HG03460 (cell line): Measurements from ENCODE around the gene MTREX.
A peak's percentile ranks its signal among the peaks of the same experiment; 100 is the strongest.

Source experiments
- ATAC-seq: cut with Tn5 transposase; IDR thresholded peaks from one replicate; pipeline ENCODE4 v1.9.1; 2021; ENCODE audit not compliant: unreplicated experiment

Gene MTREX

DNA sequence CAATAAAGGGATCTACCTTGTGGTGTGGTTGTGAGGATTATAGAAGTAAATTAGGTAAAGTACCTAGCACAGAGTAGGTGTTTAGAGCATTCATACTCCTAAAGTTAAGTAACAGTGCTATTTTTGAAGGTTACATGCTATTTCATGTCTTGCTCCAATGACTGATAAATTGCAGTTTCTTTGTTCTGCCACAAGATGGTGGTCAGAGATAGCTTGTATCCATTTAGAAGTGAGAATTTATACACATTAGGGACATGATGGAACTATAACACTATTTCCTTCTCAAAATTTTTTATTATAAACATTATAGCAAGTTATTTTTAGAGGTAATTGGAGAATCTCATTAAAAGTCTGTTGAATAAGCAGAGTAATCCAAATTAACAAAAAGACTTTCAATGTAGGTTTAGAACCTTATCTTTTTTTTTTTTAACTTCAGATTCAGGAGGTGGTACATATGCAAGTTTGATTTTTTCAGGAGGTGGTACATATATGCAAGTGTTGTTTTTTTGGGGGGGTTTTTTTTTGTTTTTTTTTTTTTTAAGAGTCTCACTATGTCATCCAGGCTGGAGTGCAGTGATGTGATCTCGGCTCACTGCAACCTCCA, 17.1 kb downstream of the MTREX start:
- no peak for ATAC-seq

- ATAC-seq: no peak
Observed at GRCh38 chr5:55325621-55326020, 17.8 kb downstream of the MTREX start.

- no peak for ATAC-seq
Observed at GRCh38 chr5:55327281-55327680, 19.5 kb downstream of the MTREX start.

DNA sequence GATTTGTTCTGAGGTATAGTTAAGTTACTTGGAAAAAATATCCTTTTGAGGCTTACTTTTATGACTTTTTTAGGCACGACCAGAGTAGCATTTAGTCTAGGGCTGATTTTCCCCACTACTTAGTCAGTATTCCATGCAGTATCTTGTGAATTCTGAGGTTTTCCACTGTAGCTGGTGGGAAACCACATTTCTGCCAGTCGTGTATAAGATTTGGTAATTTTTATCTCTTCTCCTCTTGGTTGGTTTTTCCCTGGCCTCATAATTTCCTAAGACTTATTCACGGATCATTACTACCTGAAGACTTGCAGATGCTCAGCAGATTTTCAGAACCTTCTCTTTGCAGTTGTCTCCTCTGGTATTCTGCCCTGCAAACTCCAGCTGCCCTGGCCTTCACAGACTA, 23.5 kb downstream of the MTREX start:
- ATAC-seq: no peak

DNA sequence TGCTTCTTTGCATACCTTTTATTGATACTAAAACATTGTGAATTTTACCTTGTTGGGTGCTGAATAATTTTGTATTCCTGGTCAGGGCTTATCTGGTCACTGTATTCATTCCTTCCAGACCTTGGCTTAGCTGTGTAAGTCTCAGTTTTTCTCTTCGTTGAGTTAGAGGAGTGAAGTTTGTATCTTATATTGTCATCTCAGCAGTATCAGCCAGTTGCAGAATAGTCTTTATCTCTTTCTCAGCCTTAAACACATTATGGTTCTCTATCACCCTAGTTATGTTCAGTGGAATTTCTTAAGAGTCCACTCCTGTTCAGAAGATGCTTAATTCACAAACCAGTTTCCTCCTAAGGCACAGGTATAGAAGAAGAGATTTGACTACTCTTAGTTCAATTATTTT, 25.2 kb downstream of the MTREX start:
- ATAC-seq: no peak

- no peak for ATAC-seq
Observed at GRCh38 chr5:55333811-55334210, 26.0 kb downstream of the MTREX start.

GRCh38 chr5:55338092-55338613, 30.4 kb downstream of the MTREX start:
- no peak for ATAC-seq

- ATAC-seq: peak; percentile 52
Observed at GRCh38 chr5:55338810-55339243, 31.0 kb downstream of the MTREX start.

DNA sequence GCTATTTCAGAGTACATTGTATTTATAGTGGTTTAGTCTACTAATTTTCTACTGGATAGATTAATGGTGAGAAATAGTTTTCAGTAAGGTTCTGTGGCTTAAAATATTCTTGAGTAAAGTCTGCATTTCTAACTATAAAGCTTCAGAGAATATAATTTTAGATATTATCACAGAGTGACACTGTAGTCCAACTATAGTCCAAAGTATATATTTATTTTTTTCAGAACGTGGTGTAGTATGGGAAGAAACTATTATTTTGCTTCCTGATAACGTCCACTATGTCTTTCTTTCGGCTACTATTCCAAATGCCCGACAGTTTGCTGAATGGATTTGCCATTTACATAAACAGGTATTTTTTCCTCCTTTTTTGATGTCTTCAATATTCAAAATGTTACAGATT, 35.3 kb downstream of the MTREX start:
- no peak for ATAC-seq

DNA sequence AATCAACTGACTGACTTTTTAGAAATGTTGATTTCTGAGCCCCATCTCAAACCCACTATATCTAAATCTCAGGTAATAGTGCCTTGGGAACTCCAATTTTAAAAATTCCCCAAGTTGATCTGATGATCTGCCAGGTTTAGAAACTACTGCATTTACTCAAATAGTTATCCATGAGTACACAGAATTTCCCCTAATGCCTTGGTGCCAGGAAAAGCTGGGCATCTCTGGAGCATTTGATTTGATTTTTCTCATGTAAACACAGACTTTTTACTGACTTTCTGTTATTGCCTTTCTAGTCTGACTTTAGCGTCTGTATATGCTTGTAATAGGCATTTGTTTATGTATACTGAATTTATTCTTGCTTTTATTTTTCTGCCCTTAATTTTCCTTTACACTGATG, 35.8 kb downstream of the MTREX start:
- ATAC-seq: no peak

DNA sequence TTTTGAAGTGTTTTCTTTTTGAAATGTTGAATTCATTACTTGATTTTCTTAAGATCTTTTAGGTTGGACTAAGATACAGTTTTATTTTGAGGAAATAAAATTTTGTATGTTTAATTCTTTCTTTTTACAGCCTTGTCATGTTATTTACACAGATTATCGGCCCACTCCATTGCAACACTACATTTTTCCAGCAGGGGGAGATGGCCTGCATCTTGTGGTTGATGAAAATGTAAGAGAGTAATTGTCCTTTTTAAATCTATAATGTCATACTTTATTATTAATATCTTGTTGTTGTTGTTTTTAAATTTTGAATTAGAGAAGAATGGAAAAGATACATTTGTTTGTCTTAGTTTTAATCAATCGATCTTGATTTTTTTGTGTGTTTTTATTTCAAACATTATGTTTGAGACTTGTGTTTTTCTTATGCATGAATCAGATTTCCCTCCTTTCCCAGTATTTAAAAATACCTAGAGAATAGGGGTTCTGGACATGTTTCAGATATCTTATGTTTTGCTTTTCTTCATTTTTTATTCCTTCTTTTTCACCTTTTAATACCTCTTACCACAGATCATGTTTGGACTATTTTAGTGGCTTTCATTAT, 36.7 kb downstream of the MTREX start:
- no peak for ATAC-seq

- no peak for ATAC-seq
Observed at GRCh38 chr5:55345327-55345726, 37.5 kb downstream of the MTREX start.

DNA sequence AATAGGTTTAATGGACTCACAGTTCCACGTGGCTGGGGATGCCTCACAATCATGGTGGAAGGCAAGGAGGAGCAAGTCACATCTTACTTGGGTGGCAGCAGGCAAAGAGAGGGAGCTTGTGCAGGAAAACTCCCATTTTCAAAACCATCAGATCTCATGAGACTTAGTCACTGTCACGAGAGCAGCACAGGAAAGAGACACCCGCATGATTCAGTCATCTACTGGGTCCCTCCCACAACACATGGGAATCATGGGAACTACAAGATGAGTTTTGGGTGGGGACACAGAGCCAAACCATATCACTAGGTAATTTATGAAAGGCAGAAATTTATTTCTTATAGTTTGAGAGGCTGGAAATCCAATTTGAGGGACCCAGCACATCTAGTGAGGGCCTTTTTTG, 40.0 kb downstream of the MTREX start:
- ATAC-seq: no peak

GRCh38 chr5:55350754-55351153, 43.0 kb downstream of the MTREX start:
- ATAC-seq: no peak

GRCh38 chr5:55356896-55357295, 49.1 kb downstream of the MTREX start:
- no peak for ATAC-seq

DNA sequence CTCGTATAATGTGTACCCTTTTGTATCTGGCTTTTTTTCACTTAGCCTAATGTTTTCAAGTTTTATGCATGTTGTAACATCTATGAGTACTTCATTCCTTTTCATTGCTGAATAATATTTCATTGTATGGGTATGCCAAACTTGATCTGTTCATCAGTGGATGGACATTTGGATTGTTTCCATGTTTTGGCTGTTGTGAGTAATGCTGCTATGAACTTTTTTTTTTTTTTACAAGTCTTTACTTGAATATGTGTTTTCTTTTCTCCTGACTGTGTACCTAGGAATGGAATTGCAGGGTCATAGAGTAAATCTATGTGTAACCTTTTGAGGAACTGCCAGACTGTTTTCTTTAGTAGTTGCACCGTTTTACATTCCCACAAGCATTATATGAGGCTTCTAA, 52.4 kb downstream of the MTREX start:
- ATAC-seq: no peak

GRCh38 chr5:55363856-55364255, 56.1 kb downstream of the MTREX start:
- no peak for ATAC-seq

GRCh38 chr5:55364537-55365055, 56.8 kb downstream of the MTREX start:
- peak; percentile 90 for ATAC-seq

GRCh38 chr5:55370291-55370925, 62.6 kb downstream of the MTREX start:
- ATAC-seq: no peak

DNA sequence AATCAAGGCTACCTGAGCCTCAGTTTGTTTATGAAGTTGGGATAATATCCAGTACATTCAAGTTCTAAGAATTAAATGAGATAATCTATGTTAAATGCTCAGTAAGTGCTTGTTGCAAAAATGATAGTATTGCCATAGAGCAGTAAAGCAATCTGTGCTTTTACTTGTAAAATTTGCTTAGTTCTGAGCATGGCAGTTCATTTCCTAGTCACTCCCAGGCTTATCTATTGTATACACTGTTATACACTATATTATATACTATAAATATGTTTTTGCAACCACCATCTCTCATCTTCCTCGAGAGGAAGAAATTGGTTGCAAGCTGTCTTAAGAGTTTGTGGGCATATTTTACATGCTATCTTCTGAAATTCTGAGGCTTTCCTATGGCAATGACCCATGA, 63.4 kb downstream of the MTREX start:
- ATAC-seq: no peak

DNA sequence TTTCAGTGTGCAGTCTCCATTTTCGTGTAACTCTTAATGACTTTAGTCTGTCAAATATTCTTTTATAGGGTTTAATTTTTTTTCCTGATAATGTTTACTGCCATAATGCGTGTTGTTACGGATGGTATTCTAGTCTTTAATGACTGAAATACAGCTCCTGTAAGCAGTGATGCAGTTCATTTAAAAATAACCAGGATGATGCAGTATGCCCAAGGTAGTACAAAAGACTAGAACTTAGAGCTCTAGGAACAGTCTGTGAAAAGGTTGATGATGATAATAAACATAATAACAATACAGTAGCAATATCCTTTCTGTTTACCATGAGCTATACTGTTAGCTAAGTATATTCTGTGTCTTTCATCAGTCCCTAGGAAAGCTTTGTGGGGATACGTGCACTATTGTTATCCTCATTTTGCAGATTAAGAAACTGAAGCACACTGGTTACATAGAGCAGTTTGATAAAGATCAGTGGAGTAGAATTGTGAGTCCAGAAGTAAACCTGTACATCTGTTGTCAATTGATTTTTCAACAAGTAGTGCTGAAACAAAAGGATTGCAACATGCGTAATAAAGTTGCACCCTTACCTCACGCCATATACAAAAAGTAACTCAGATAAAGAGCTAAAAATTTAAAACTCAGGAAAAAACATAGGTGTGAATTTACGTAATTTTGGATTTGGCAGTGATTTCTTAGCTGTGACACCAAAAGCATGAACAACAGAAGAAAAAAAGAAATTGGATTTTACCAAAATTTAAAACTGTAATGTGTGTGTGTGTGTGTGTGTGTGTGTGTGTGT, 64.5 kb downstream of the MTREX start:
- no peak for ATAC-seq
